Lung (tissue), 12 donors: ENCODE measurements around the gene CDK3. TPM values are rescaled to one million over a fixed set of nuclear protein-coding genes. Genes with fewer than 3 reads are reported as not detected.

ENCODE experiments used
- ATAC-seq: fragments of 200-7000 bp; cut with Tn5 transposase; one replicate; pipeline ENCODE4 v1.9.1; 2020; ENCODE audit warnings: moderate number of reproducible peaks; ENCODE audit not compliant: insufficient read depth, low FRiP score
- DNase-seq, 3 donors: peaks; one replicate each; pipeline ENCODE4 v3.0.0-alpha.2; 2013 to 2017
- H3K27ac ChIP-seq, 2 donors: one replicate each; pipeline ENCODE4 v1.5.1; 2013; ENCODE audit warnings: mild to moderate bottlenecking in 2 of 2, moderate library complexity in 2 of 2, control low read depth in 1 of 2, inconsistent platforms in 1 of 2, low read depth in 1 of 2, low read length in 1 of 2
- H3K27me3 ChIP-seq, 3 donors: one replicate each; pipeline ENCODE4 v1.5.1; 2013; ENCODE audit warnings: low read length in 2 of 3; ENCODE audit not compliant: control insufficient read depth in 3 of 3, insufficient read depth in 3 of 3
- H3K36me3 ChIP-seq, 4 donors: one replicate each; pipeline ENCODE4 v1.5.1; 2013; ENCODE audit warnings: low read length in 4 of 4, mild to moderate bottlenecking in 1 of 4, moderate library complexity in 1 of 4; ENCODE audit not compliant: control insufficient read depth in 4 of 4, insufficient read depth in 4 of 4
- H3K4me1 ChIP-seq, 5 donors: one replicate each; pipeline ENCODE4 v1.5.1; 2013; ENCODE audit warnings: low read length in 5 of 5, mild to moderate bottlenecking in 2 of 5, moderate library complexity in 1 of 5; ENCODE audit not compliant: control insufficient read depth in 5 of 5, insufficient read depth in 5 of 5
- H3K4me3 ChIP-seq: one replicate; pipeline ENCODE4 v1.5.1; 2013; ENCODE audit warnings: mild to moderate bottlenecking, control low read depth, moderate library complexity
- H3K9ac ChIP-seq, 2 donors: one replicate each; pipeline ENCODE4 v1.5.1; 2013; ENCODE audit warnings: low read length in 2 of 2, control low read depth in 1 of 2; ENCODE audit not compliant: insufficient read depth in 1 of 2
- H3K9me3 ChIP-seq, 4 donors: one replicate each; pipeline ENCODE4 v1.5.1; 2013; ENCODE audit warnings: low read length in 3 of 4, mild to moderate bottlenecking in 1 of 4, moderate library complexity in 1 of 4; ENCODE audit not compliant: control insufficient read depth in 4 of 4, insufficient read depth in 3 of 4
- WGBS, 2 donors: extraction: QIAGEN DNeasy Blood & Tissue Kit; methylation state at CpG; one replicate each; pipeline ENCODE4 v1.1.7; 2013; 5-methylcytosine and 5-hydroxymethylcytosine counted together
- polyA plus RNA-seq, 2 donors: library from polyadenylated mRNA; stranded (reverse); fragments of 200-250 nt; gene quantifications; one replicate each; pipeline ENCODE4 v1.2.1, GENCODE V29; 2013
- total RNA-seq, 2 donors: library from RNA; depleted of rRNA in 1 of 2; stranded (reverse); fragments of >200 nt in 1 of 2; gene quantifications; one replicate each; pipeline ENCODE4 v1.2.1, GENCODE V29; 2014 to 2021
- TF ChIP-seq, protein P1 (sequence below): IDR thresholded peaks from 2 replicates; pipeline ENCODE4 v1.5.1; 2012; ENCODE audit warnings: mild to moderate bottlenecking; ENCODE audit errors: control extremely low read depth, extremely low read depth
- donor health status: control.
- donor health status: control.
- donor health status: Bipolar disorder and iron deficiency.
- donor health status: healthy.
- donor health status: DM: yes; HTN: yes; CAD: no.

The CDK3 gene
- total and polyA plus RNA-seq, 4 donors: 7.3 to 15.7 (median 7.8) TPM

DNA sequence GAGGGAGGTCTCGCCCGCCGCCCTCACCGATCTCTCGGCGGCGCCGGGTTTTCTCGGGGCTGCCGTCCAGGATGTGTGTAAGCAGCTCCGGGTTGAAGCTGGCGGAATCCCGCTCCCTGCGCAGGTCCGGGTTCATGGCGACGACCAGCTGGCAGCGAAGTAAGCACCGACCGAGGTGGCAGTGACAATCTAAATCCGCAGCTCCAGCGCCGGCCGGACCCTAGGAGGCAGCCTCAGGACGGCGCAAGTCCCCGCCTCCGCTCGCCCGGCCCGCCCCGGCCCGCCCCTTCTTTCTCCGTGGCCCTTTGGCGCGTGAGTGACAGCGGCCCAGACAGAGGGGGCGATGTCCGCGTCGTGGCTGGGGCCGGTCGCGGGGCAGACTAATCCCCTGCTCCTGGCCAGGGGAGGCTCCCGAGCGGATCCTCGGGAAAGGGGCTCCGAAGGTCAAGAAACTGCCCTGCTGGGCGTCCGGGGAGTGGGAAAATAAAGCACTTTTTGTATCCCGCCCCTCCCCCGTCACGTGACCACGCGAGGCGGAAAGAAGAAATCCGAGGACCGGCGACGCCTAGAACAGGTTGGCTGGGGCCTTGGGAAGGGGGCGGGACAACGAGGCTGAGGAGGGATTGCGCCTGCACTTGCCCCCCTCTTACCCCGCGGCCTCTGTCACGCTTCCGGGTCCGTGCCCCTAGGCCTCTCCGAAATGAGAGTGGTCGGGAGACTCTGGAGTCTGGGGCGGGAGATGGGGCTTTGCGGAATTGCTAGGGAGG, 21.5 kb upstream of the CDK3 start, which contains the start of the genes ACOX1 and TEN1:
TSS of gene ACOX1 (minus strand) at position 229 of the 767 bp plus-strand sequence. CDS start at position 136, 93 bp downstream.
TSS of gene TEN1 (plus strand) at position 303 of the 767 bp plus-strand sequence. CDS start 6,953 bp downstream, outside the sequence.
- Histone ChIP-seq H3K9ac (peak within 1 kb of the TSS; percentile 75 to 98), H3K4me3 (peak within 1 kb of the TSS; percentile 90), H3K4me1 (peaks cover 0 to 47% (median 15%) of the 10 kb centered on the region in 5 donors), H3K36me3 (peaks cover 0 to 2% (median 0%) of the 10 kb centered on the region in 4 donors), H3K27ac (peak within 1 kb of the TSS; percentile 94 to 97), H3K9me3 (no peaks in the 10 kb centered on the region), H3K27me3 (no peaks in the 10 kb centered on the region)
- ATAC-seq (peak; percentile 95), DNase-seq (peak; percentile 98 to 99 (median 99))
- WGBS, 2 donors: 0 to 1% methylated on average over 59 to 72 of the region's 72 CpGs
- TF ChIP-seq, protein P1, sequence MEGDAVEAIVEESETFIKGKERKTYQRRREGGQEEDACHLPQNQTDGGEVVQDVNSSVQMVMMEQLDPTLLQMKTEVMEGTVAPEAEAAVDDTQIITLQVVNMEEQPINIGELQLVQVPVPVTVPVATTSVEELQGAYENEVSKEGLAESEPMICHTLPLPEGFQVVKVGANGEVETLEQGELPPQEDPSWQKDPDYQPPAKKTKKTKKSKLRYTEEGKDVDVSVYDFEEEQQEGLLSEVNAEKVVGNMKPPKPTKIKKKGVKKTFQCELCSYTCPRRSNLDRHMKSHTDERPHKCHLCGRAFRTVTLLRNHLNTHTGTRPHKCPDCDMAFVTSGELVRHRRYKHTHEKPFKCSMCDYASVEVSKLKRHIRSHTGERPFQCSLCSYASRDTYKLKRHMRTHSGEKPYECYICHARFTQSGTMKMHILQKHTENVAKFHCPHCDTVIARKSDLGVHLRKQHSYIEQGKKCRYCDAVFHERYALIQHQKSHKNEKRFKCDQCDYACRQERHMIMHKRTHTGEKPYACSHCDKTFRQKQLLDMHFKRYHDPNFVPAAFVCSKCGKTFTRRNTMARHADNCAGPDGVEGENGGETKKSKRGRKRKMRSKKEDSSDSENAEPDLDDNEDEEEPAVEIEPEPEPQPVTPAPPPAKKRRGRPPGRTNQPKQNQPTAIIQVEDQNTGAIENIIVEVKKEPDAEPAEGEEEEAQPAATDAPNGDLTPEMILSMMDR: no peak

DNA sequence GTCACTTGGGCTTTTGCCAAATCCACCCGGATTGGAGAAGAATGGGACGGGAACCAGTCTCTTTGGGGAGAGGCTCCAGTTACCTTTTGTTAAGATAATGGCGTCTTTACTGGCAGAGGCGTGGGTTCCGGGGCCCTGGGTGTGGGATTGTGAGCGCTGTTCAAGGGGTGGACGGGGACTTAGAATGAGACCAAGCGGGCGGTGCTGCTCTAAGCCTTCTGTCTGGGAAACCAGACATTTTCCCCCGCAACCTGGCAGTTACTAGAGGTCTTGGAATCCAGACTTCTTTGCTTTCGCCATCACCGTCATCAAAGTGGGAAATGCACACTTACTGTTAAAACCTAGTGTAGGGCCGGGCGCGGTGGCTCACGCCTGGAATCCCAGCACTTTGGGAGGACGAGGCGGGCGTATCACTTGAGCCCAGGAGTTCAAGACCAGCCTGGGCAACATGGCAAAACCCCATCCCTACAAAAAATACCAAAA, 20.9 kb upstream of the CDK3 start:
- WGBS, 2 donors: 2 to 3% methylated on average over 19 of the region's 19 CpGs
- Histone ChIP-seq H3K27me3 (no peaks in the 10 kb centered on the region), H3K4me1 (peaks cover 0 to 51% (median 15%) of the 10 kb centered on the region in 5 donors), H3K4me3 (peak overlapping the region; percentile 38), H3K9ac (peak overlapping the region; percentile 75 to 98), H3K9me3 (no peaks in the 10 kb centered on the region), H3K27ac (peak overlapping the region; percentile 94 to 97), H3K36me3 (peaks cover 0 to 3% (median 0%) of the 10 kb centered on the region in 4 donors)
- no peak for ATAC-seq
- TF ChIP-seq, protein P1: no peak
- no peak for DNase-seq

DNA sequence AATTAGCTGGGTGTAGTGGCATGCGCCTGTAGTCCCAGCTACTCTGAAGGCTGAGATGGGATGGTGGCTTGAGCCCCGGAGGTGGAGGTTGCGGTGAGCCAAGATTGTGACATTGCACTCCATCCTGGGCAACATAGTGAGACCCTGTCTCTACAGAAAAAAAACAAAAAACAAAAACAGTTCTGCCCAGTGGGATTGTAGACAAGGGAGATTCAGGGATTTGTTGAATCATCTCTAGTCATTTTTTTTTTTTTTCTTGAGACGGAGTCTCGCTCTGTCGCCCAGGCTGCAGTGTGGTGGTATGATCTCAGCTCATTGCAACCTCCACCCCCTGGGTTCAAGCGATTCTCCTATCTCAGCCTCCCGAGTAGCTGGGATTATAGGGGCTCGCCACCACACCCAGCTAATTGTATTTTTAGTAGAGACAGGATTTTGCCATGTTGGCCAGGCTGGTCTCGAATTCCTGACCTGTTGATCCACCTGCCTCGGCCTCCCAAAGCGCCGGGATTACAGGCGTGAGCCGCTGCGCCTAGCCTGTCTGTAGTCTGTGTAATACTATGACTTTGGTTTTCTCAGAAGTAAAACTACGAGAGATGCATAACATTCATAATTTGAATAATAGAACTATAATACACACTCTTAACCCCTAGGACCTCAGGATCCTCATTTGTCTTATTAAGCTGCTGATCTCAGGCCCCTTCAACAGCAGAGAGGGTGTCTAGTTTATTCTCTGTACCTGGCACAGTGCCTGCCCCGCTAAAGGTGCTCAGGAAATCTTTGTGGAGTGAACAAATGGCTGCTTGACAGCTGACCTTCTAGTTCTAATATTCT, 20.3 kb upstream of the CDK3 start:
- peak overlapping the region; percentile 75 to 98 for H3K9ac ChIP-seq
- H3K9me3 ChIP-seq: no peaks in the 10 kb centered on the region
- no peaks in the 10 kb centered on the region for H3K27me3 ChIP-seq
- H3K4me3 ChIP-seq: no peak overlapping the region
- ATAC-seq (no peak), DNase-seq (no peak)
- peaks cover 0 to 51% (median 15%) of the 10 kb centered on the region in 5 donors for H3K4me1 ChIP-seq
- H3K27ac ChIP-seq: peak overlapping the region; percentile 94 to 97
- 81 to 82% methylated on average over 18 of the region's 18 CpGs for WGBS, 2 donors
- TF ChIP-seq, protein P1: no peak
- H3K36me3 ChIP-seq: peaks cover 0 to 4% (median 0%) of the 10 kb centered on the region in 4 donors
